ENCODE data around the gene ACKR3. TPM values are rescaled to one million over a fixed set of nuclear protein-coding genes. Genes with fewer than 3 reads are reported as not detected.

Gene ACKR3
- total and polyA plus RNA-seq, 2 of the 4 experiments (the other 2 are of a cell fraction): not detected

GRCh38 chr2:236603361-236604015, 33.9 kb downstream of the ACKR3 start:
- intact Hi-C loops (cut with micrococcal nuclease): no loop called here
- Histone ChIP-seq H3K9me3 (ENCODE audit: control insufficient read depth, insufficient read depth, low read length) (peaks cover 2% of the 10 kb centered on the region; the same call in 1 of the 2 replicates), H3K56ac (ENCODE audit: extremely low read depth, insufficient read depth, low read length) (no peak overlapping the region), H3K4me1 (ENCODE audit: control insufficient read depth, insufficient read depth, low read length) (no peaks in the 10 kb centered on the region), H2BK5ac (ENCODE audit: low read depth, low read length, poor library complexity, severe bottlenecking) (no peak overlapping the region), H4K20me1 (ENCODE audit: insufficient read depth, low read length) (no peaks in the 10 kb centered on the region), H3K4me3 (ENCODE audit: insufficient read depth, low read depth, low read length) (no peak overlapping the region), H4K91ac (ENCODE audit: insufficient read depth, low read depth, low read length) (no peak overlapping the region), H3K36me3 (ENCODE audit: control insufficient read depth, insufficient read depth, low read length) (no peaks in the 10 kb centered on the region), H3K27me3 (ENCODE audit: control insufficient read depth, insufficient read depth, low read length) (peaks cover 12% of the 10 kb centered on the region; the same call in 1 of the 2 replicates), H2AK9ac (replicated peaks; ENCODE audit: low read depth, low read length, poor library complexity) (no peak overlapping the region), H3K14ac (replicated peaks; ENCODE audit: low read depth, low read length) (no peak overlapping the region), H3K23ac (ENCODE audit: low read depth, low read length) (no peak overlapping the region), H2AFZ (replicated peaks; ENCODE audit: low read length, poor library complexity) (no peak overlapping the region), H3K9ac (ENCODE audit: low read depth, low read length) (no peak overlapping the region), H2BK120ac (ENCODE audit: low read depth, low read length) (no peak overlapping the region), H2BK15ac (ENCODE audit: low read depth, low read length) (no peak overlapping the region), H3K27ac (ENCODE audit: insufficient read depth, low read length) (no peak overlapping the region), H3K4ac (ENCODE audit: low read depth, low read length) (no peak overlapping the region), H3K9me1 (ENCODE audit: insufficient read depth, low read length) (no peaks in the 10 kb centered on the region), H4K5ac (ENCODE audit: low read depth, low read length) (no peak overlapping the region), H3K18ac (ENCODE audit: low read depth, low read length) (no peak overlapping the region), H3K4me2 (ENCODE audit: low read depth, low read length) (no peak overlapping the region), H3K79me1 (ENCODE audit: low read depth in 1 of 2, low read length in 2 of 2) (no peaks in the 10 kb centered on the region), H2BK20ac (ENCODE audit: low read depth, low read length) (no peak overlapping the region), H2AK5ac (ENCODE audit: low read depth, low read length) (no peak overlapping the region), H4K8ac (ENCODE audit: low read depth in 2 of 2, low read length in 2 of 2) (no peak overlapping the region)
- in situ Hi-C loops (cut with MboI; ENCODE audit: low sequenced_read_pairs): no loop called here
- CTCF ChIA-PET: no interaction called here
- ATAC-seq (ENCODE audit: low read depth) (no peak), DNase-seq (no peak)
- dilution Hi-C loops (cut with HindIII; ENCODE audit: low sequenced_read_pairs, unreplicated experiment): no loop called here
- no TSS peak for BruUV-seq (replicated peaks)
- TF ChIP-seq CHD1 (IDR thresholded peaks at IDR 0.05; ENCODE audit: low read depth, low read length): no peak
- no peak for TF ChIP-seq MAFK (IDR thresholded peaks at IDR 0.05; ENCODE audit: low read depth, low read length)
- no peak for TF ChIP-seq CTCF (conservative IDR thresholded peaks at IDR 0.05; ENCODE audit: low read depth, low read length)
- no peak for TF ChIP-seq NFE2L2 (IDR thresholded peaks at IDR 0.05; ENCODE audit: low read depth, low read length)
- TF ChIP-seq MAZ (IDR thresholded peaks at IDR 0.05; ENCODE audit: borderline replicate concordance, low read depth, low read length): no peak
- TF ChIP-seq CEBPB (IDR thresholded peaks at IDR 0.05; ENCODE audit: low read depth, low read length): no peak
- TF ChIP-seq USF2 (IDR thresholded peaks at IDR 0.05; ENCODE audit: low read depth, low read length): no peak
- TF ChIP-seq ELK1 (IDR thresholded peaks at IDR 0.05; ENCODE audit: borderline replicate concordance, low read depth, low read length): no peak
- no peak for TF ChIP-seq BHLHE40 (IDR thresholded peaks at IDR 0.05; ENCODE audit: low read depth, low read length)
- TF ChIP-seq RFX5 (IDR thresholded peaks at IDR 0.05; ENCODE audit: low read depth, low read length): no peak
- TF ChIP-seq MXI1 (IDR thresholded peaks at IDR 0.05; ENCODE audit: borderline replicate concordance, low read depth, low read length): no peak
- no peak for TF ChIP-seq RCOR1 (IDR thresholded peaks at IDR 0.05; ENCODE audit: insufficient replicate concordance, low read length)
- 57% methylated on average over 4 of the region's 15 CpGs; no CpG with 5 or more reads in 1 of the 2 experiments for WGBS, 2 experiments (ENCODE audit: extremely low coverage in 2 of 2, insufficient read length in 1 of 2)
- POLR2A ChIA-PET (ENCODE audit: unreplicated experiment): no interaction called here
